Measurements from ENCODE around the gene NEUROD4.

Gene NEUROD4

GRCh38 chr12:54997929-54998522, 21.7 kb upstream of the NEUROD4 start:
- DNase-seq (ENCODE audit: low spot score), result no peak

- no peak for DNase-seq (ENCODE audit: low spot score)
Measured at GRCh38 chr12:54998958-54999510, 20.7 kb upstream of the NEUROD4 start.

GRCh38 chr12:55001198-55001868, 18.4 kb upstream of the NEUROD4 start:
- no peak for DNase-seq (ENCODE audit: low spot score)

GRCh38 chr12:55002355-55002754, 17.4 kb upstream of the NEUROD4 start:
- DNase-seq (ENCODE audit: low spot score), result no peak

- no peak for DNase-seq (ENCODE audit: low spot score)
Measured at GRCh38 chr12:55008944-55009585, 10.7 kb upstream of the NEUROD4 start.

- no peak for DNase-seq (ENCODE audit: low spot score)
Measured at GRCh38 chr12:55017416-55017925, 2.3 kb upstream of the NEUROD4 start.

GRCh38 chr12:55024575-55024974, 4.8 kb downstream of the NEUROD4 start:
- no peak for DNase-seq (ENCODE audit: low spot score)

GRCh38 chr12:55025508-55025907, 5.7 kb downstream of the NEUROD4 start:
- DNase-seq (ENCODE audit: low spot score), result no peak

- no peak for DNase-seq (ENCODE audit: low spot score)
Measured at GRCh38 chr12:55034218-55034617, 14.4 kb downstream of the NEUROD4 start.

- DNase-seq (ENCODE audit: low spot score), result no peak
Measured at GRCh38 chr12:55036326-55037115, 16.7 kb downstream of the NEUROD4 start.

- DNase-seq (ENCODE audit: low spot score), result no peak
Measured at GRCh38 chr12:55037351-55037987, 17.7 kb downstream of the NEUROD4 start.

- no peak for DNase-seq (ENCODE audit: low spot score)
Measured at GRCh38 chr12:55039395-55040354, 19.9 kb downstream of the NEUROD4 start.

- no peak for DNase-seq (ENCODE audit: low spot score)
Measured at GRCh38 chr12:55041345-55042055, 21.7 kb downstream of the NEUROD4 start.

- DNase-seq (ENCODE audit: low spot score), result no peak
Measured at GRCh38 chr12:55043542-55043941, 23.8 kb downstream of the NEUROD4 start.

- DNase-seq (ENCODE audit: low spot score), result no peak
Measured at GRCh38 chr12:55044135-55044534, 24.4 kb downstream of the NEUROD4 start.

- DNase-seq (ENCODE audit: low spot score), result no peak
Measured at GRCh38 chr12:55049676-55050075, 29.9 kb downstream of the NEUROD4 start.

- DNase-seq (ENCODE audit: low spot score), result no peak
Measured at GRCh38 chr12:55051197-55051947, 31.6 kb downstream of the NEUROD4 start.

- no peak for DNase-seq (ENCODE audit: low spot score)
Measured at GRCh38 chr12:55057481-55057880, 37.7 kb downstream of the NEUROD4 start.

- DNase-seq (ENCODE audit: low spot score), result no peak
Measured at GRCh38 chr12:55058082-55058481, 38.3 kb downstream of the NEUROD4 start.
